Hematopoietic multipotent progenitor cell (in vitro differentiated cells): Measurements from ENCODE around the gene BRPF1. TPM values are rescaled to one million over a fixed set of nuclear protein-coding genes. Genes with fewer than 3 reads are reported as not detected.
A peak's percentile ranks its signal among the peaks of the same experiment; 100 is the strongest.

Source experiments
- DNase-seq, 3 donors: peaks; one replicate each; pipeline ENCODE4 v3.0.0-alpha.2; 2011 to 2015; ENCODE audit warnings: low read depth in 2 of 3, low spot score in 2 of 3
- total RNA-seq: library from RNA; depleted of rRNA; stranded (reverse); fragments of >200 nt; gene quantifications from one replicate; pipeline ENCODE4 v1.2.3, GENCODE V29; 2012

BRPF1 gene
- total RNA-seq, 1 donor: 62.2 TPM

DNA sequence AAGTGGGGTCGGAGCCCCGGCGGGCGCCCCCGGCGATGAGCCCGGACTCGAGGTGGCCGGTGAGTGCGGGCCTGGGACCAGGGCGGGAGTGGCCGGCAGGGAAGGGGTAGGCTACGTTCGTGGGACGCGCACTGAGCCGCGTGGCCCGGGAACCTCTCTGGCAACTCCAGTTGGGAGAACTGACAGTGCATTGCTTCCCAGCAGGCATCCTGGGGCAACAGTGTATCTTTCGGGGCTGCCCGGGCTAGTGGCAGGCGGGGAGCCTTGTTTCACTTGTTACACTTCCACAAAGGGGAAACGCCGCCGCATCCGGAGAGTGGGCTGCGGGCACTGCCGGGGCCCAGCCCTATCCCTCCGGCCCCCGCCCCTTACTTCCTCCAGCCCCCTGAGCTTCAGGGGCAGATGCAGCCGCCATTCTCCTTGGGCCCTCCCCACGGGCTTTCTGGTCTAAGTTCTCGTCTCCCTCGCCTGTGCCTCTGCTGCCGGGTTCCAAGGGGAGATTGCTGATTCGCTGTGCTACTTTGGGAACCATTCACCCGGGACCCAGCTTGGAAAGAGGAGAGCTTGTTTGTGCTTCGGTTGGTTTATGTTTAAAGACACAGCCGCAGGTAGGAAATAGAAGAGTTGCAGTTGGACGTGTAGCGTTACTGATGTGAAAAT lies 675 bp downstream of the BRPF1 start:
- DNase-seq: peak in 2 of 3 donors; percentile 74 to 86

DNA sequence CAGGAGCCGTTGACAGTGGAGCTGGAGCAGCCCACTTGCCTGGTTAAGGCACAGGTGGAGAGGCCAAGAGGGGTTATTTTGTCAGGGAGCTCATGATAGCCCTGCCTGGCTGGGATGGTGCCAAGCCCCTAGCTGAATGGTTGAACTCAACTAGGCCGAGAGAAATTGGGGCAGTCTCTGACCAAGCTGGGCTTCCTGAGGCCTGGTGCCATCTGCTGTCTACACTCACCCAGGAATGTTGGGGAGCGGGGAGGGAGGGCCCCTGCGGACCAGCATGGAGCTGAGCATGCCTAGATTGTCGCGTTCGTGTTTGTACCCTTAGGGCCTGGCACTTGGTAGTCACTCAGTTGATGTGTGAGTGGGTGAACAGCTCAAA lies 1.2 kb downstream of the BRPF1 start:
- DNase-seq: no peak

DNA sequence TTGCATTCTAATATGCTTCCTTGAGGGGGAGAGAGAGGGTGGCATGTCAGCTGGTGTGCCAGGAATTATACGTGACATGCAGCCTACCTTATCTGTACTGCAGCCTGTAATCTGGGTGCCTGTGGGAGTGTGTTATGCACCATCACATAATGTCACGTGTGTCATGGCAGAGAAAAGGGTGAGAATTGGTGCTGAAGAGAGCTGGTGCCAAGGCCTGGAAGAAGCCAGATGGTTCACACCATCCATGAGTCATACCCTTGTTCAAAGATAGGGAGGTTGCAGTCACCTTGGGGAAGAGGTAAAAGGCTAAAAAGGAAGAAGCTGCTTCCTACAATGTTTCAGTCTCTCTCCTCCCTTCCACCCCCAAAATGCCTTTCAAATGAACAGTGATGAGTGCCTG lies 5.3 kb downstream of the BRPF1 start:
- no peak for DNase-seq

GRCh38 chr3:9739181-9739580 lies 7.6 kb downstream of the BRPF1 start:
- DNase-seq: no peak

- no peak for DNase-seq
These were observed 11.0 kb downstream of the BRPF1 start for GRCh38 chr3:9742560-9742959.

GRCh38 chr3:9743548-9743947 lies 12.0 kb downstream of the BRPF1 start:
- no peak for DNase-seq

DNA sequence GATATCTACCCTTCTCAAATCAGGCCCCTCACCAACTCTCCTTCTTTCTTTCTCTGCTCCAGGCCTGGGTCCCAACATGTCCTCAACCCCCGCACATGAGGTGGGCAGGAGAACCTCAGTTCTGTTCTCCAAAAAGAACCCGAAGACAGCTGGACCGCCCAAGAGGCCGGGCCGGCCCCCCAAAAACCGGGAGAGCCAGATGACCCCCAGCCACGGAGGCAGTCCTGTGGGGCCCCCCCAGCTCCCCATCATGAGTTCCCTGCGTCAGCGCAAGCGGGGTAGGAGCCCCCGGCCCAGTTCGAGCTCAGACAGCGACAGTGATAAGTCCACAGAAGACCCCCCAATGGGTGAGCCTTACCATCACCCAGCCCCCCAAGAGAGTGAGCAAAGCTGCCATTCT lies 12.6 kb downstream of the BRPF1 start:
- no peak for DNase-seq

DNA sequence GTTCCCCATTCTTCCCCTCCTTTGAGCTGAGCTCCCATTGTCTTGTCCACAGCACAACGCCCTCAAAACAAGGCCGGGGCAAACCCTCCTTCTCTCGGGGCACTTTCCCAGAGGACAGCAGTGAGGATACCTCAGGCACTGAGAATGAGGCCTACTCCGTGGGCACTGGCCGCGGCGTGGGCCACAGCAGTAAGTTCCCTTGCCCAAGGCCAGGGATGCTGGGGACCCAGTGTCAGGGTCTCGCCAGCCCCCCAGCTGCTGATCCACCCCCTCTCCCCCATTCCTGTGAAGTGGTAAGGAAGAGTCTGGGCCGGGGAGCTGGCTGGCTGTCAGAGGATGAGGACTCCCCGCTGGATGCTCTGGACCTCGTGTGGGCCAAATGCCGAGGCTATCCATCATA lies 14.0 kb downstream of the BRPF1 start:
- no peak for DNase-seq

GRCh38 chr3:9746330-9746729 lies 14.8 kb downstream of the BRPF1 start:
- no peak for DNase-seq

DNA sequence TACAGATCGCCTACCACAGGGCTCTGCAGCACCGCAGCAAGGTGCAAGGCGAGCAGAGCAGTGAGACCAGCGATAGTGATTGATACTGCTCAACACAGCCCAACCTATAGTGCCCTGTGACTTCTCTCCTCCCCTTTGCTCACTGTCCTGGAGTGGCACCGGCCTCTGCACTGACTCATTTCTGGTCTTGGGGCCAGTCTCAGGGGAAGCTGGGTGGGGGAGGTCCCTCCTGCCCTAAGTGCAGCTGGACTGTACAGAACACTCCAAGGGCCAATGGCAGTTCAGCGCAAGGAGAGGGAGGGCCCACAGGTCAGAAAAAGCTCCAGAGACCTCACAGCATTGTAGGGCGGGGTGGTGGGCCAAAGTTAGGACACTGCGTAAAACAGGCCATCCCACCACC lies 15.7 kb downstream of the BRPF1 start:
- no peak for DNase-seq

- no peak for DNase-seq
These were observed 16.5 kb downstream of the BRPF1 start for GRCh38 chr3:9748031-9748430.

GRCh38 chr3:9749296-9749644 lies 17.7 kb downstream of the BRPF1 start:
- no peak for DNase-seq

DNA sequence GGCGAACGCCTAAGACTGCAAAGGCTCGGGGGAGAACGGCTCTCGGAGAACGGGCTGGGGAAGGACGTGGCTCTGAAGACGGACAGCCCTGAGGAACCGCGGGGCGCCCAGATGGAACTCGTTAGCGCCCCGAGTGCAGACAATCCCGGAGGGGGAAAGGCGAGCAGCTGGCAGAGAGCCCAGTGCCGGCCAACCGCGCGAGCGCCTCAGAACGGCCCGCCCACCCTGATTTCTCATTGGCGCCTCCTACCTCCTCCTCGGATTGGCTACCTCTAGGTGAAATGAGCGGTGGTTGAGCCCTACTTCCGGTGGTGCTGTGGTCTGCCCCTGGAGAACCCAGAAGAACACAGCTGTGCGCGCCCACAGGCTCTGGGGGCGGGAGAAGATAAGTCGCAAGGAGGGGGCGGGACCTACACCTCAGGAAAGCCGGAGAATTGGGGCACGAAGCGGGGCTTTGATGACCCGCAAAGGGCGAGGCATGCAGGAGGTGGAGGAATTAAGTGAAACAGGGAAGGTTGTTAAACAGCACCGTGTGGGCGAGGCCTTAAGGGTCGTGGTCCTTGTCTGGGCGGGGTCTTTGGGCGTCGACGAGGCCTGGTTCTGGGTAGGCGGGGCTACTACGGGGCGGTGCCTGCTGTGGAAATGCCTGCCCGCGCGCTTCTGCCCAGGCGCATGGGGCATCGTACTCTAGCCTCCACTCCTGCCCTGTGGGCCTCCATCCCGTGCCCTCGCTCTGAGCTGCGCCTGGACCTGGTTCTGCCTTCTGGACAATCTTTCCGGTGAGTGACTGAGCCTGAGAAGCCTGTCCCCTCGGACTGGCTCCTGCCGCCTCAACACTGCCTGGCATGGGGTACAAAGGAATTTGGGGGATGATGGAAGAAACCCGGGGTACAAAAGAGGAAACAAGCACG lies 18.4 kb downstream of the BRPF1 start, which contains the start of gene OGG1:
Gene OGG1, plus strand, starts transcription at position 308 of the 911 bp plus-strand sequence. Its CDS starts 335 bp downstream, at position 643.
- DNase-seq: peak; percentile 84 to 99 (median 98)

GRCh38 chr3:9750556-9751411 lies 19.2 kb downstream of the BRPF1 start:
- DNase-seq: no peak

- no peak for DNase-seq
These were observed 23.1 kb downstream of the BRPF1 start for GRCh38 chr3:9754678-9755077.

DNA sequence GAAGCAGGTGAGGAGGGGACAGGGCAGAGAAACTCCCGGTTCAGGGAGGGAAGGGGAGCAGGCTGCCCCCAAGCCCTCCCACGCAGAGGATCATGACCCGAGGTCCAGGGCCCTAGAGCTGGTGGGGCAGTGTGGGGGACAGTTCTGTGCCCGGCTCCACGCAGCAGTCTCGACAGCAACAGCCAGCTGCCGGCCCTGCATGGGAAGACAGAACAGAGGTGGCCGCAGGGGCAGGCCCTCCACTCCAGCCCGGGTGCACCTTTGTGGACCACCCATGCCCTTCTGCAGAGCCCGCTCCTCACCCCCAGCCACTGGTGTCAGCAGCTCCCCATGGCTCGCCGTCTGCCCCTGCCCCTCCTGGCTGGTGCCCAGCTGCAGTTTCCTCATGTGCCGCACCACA lies 25.9 kb downstream of the BRPF1 start:
- DNase-seq: no peak

DNA sequence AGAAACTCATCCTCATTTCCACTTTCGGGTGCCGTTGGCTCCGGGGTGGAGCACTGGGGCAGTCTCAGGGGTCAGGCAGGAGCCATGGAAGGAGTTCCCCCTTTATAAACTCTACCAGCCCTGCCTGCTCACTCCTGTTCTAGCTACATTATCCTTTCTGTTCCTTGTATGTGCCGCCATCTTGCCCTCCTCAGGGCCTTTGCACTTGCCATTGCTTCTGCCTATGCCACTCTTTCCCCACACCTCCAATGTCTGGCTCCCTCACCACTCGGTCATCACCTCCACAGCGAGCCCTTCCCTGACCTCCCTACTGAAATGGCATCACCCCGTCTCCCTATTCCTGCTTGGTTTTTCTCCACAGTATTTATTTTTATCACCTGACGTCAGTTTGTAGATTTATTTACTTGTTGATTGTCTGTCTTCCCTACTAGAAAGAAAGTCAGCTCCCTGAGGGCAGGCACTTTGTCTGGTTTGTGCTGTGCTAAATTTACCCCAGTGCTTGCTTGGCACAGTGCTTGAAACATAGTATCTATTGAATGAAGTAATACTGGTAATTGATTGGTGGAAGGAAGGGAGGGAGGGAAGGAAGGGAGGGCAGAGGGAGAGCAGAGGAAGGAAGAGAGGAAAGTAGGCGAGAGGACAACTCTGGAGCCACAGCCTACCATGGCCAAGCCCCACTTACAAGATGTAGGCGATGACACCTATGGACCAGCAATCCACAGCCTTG lies 29.4 kb downstream of the BRPF1 start:
- no peak for DNase-seq

DNA sequence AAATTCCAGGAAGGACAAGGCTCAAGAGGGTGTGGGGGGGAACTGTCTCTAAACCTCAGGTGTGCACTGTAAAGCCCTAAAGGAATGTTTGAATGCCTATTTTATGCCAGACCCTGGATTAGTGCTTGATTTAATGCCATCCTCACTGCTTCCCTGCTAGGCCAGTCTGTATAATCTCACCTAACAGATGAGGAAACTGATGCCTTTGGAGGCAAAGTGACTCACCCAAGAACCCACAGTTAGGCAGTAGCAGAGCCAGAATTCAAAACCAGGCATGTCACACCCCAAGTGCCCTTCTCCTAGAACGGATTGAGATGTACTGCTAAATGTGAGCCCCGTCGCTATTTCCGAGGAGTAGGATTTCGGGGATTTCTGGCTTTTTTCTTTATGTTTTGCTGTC lies 30.4 kb downstream of the BRPF1 start:
- no peak for DNase-seq

- no peak for DNase-seq
These were observed 31.3 kb downstream of the BRPF1 start for GRCh38 chr3:9762871-9763270.

- DNase-seq: no peak
These were observed 34.3 kb downstream of the BRPF1 start for GRCh38 chr3:9765865-9766264.

- DNase-seq: no peak
These were observed 35.9 kb downstream of the BRPF1 start for GRCh38 chr3:9767418-9767817.
